Measurements from ENCODE around the gene NOL4.

DNA sequence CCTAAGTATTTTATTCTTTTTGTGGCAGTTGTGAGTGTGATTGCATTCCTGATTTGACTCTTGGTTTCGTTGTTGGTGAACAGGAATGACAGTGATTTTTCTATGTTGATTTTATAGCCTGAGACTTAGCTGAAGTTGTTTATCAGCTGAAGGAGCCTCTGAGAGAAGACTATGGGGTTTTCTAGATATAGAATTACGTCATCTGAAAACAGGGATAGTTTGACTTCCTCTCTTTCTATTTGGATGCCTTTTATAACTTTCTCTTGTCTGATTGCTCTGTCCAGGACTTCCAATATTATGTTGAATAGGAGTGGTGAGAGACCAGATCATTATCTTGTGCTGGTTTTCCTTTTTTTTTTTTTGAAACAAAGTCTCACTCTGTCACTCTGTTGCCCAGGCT, 18.0 kb upstream of the NOL4 start:
- TF ChIP-seq EP300 (IDR thresholded peaks at IDR 0.05; ENCODE audit: borderline replicate concordance) (no peak), ZBTB7A (IDR thresholded peaks at IDR 0.05; ENCODE audit: low read depth) (no peak), CEBPB (IDR thresholded peaks at IDR 0.05) (no peak), RAD21 (IDR thresholded peaks at IDR 0.05; ENCODE audit: low read depth) (no peak), YY1 (IDR thresholded peaks at IDR 0.05; ENCODE audit: low read depth) (no peak), TAF1 (IDR thresholded peaks at IDR 0.05; ENCODE audit: low read depth) (no peak)
- TF ChIP-seq, protein P1, sequence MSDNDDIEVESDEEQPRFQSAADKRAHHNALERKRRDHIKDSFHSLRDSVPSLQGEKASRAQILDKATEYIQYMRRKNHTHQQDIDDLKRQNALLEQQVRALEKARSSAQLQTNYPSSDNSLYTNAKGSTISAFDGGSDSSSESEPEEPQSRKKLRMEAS (IDR thresholded peaks at IDR 0.05) = no peak
- TF ChIP-seq, protein P2, sequence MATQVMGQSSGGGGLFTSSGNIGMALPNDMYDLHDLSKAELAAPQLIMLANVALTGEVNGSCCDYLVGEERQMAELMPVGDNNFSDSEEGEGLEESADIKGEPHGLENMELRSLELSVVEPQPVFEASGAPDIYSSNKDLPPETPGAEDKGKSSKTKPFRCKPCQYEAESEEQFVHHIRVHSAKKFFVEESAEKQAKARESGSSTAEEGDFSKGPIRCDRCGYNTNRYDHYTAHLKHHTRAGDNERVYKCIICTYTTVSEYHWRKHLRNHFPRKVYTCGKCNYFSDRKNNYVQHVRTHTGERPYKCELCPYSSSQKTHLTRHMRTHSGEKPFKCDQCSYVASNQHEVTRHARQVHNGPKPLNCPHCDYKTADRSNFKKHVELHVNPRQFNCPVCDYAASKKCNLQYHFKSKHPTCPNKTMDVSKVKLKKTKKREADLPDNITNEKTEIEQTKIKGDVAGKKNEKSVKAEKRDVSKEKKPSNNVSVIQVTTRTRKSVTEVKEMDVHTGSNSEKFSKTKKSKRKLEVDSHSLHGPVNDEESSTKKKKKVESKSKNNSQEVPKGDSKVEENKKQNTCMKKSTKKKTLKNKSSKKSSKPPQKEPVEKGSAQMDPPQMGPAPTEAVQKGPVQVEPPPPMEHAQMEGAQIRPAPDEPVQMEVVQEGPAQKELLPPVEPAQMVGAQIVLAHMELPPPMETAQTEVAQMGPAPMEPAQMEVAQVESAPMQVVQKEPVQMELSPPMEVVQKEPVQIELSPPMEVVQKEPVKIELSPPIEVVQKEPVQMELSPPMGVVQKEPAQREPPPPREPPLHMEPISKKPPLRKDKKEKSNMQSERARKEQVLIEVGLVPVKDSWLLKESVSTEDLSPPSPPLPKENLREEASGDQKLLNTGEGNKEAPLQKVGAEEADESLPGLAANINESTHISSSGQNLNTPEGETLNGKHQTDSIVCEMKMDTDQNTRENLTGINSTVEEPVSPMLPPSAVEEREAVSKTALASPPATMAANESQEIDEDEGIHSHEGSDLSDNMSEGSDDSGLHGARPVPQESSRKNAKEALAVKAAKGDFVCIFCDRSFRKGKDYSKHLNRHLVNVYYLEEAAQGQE (IDR thresholded peaks at IDR 0.05; ENCODE audit: low read depth) = no peak
- TF ChIP-seq, protein P3, sequence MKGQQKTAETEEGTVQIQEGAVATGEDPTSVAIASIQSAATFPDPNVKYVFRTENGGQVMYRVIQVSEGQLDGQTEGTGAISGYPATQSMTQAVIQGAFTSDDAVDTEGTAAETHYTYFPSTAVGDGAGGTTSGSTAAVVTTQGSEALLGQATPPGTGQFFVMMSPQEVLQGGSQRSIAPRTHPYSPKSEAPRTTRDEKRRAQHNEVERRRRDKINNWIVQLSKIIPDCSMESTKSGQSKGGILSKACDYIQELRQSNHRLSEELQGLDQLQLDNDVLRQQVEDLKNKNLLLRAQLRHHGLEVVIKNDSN (IDR thresholded peaks at IDR 0.05) = no peak
